ENCODE results near the gene POPDC3.
"Not testable (repeated sequence)": the region's sequence is repeated elsewhere in the genome, so short reads cannot be mapped to it uniquely, and the experiment has no call there.

Gene POPDC3

DNA sequence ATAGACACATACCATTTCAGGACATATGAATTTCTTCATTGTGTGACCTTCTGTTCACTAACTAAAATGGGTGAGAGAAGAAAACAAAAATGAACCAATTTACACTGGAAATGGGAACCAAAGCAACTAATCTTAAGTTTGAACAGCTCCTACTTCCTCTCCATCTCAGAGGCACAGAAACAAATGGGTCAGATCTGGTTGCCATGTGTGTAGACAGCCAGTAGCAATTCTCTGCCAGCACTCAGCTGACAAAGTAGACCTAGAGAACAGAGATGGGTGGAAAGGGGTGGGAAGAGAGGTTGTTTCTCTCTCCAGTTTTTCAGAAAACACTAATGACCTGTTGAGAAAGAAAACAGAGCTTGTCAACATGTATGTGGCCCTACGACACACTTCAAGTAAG is 14.3 kb upstream of the POPDC3 start:
- FAIRE-seq: no peak

DNA sequence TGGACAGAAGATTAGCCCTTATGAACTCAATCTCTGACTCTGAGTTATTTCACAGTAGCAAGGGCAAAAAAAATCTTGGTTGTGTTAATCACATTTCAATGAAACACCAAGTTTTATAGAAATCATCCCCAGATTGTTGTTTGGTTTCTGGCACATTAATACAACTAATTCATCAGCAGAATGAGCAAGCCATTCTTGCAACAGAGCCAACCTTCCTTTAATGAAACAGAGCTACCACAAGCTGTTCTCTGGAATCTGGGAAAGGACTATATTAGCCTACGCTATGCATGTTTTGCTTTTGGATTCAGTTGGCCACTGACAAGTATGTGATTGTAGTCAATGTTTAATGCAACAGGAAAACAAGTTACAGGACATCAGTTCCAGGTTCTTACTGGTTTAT is 13.8 kb upstream of the POPDC3 start:
- no peak for FAIRE-seq

DNA sequence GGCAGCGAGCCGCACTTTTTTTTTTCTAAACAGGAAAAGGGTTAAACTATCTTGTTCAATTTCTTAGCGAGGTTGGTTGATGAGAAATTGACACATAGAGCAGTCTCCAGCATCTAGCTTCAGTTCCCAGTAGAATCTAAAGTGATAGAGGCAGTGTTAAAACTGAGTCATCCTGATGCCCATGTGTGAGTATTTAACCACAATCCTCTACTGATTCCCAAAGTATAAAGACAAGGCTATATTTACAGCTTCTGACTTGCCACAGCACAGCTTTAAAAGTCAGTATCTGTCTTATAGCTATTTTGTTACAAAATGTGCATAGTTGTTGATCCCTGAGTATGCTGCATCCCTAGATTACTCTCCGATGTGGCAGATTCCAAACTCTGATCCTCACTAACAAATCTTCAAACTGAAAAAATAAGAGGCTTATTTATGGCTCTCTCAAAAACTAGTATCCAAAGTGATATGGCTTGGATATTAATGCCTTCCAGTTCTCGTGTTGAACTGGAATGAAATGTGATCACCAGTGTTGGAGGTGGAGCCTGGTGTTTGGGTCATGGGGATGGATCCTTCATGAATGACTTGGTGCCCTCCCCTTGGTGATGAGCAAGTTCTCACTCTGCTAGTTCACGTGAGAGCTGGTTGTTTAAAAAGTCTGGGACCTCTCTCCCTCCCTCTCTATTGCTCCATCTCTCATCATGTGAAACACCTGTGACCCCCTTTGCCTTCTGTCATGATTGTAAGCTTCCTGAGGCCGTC is 13.1 kb upstream of the POPDC3 start:
- no peak for FAIRE-seq

DNA sequence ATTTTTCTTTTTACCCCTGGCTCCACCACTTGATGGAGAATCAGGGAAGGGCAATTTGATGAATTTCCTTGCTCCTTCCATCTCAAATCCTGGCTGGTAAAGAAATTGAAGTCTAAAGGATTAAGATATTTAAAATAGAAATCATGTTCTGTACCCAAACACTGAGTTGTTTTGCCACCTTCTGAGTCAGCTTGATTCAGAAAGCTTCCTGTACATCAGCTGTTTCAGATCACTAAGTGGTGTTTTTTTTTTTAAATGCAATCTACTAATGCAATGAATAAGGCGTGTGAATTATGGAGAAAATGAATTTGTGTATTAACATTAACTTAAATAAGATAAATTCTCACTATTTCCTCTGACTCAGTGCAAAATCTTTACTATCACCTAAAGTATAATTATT is 11.5 kb upstream of the POPDC3 start:
- no peak for FAIRE-seq

DNA sequence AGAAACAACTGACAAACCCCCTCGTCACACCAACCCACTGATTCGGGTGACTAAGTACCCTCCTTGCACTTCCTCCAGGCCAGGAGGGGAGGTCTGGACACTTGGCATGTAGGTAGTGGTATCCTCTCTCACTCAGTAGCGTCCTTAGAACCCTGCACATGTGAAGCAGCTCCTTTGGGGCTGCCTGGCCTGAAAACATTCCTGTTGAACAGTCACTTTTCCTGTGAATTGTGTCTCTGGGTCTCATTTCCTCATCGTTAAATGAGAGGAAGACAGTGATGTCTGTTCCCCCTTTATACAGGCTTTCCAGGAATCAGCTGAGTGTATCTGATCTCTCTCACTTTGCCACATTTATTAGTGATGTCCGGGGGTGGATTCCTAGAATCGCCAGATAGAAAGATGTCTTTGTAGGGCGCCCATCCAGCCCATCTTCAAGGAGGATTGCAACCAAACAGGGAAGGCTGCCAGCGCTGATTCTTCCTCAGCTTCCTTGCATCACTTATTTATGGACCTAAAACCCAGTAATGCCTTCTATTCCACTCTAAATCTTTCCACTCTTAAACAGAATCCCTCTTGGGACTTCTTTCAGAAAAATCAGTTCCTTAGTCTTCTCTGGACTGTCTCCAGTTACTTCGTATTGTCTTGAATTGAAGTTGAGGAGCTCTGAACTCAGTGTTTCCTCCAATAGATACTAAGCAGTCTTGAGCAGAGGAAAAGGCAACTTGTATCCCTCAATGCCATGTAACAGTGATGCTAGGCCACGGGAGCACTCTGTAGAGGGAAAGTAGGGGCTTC is 9.4 kb upstream of the POPDC3 start:
- FAIRE-seq: no peak

DNA sequence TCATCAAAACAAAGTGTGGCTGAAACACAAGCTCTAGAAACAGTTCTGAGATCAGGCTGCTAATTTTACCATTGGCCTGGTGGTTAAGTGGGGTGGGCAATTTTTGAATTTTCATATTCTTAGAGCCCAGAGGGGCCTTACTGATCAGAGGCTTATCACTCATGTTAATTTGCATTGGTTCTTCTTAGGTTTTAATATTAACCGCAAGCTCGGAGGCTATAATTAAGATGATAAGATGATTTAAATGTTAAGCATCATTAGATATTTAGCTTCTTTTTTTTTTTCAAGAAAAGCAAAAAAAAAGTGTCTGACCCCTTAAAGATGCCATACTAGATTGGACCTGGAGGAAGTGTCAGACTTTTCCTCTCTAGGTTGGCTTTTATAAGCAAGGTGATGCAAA is 8.4 kb upstream of the POPDC3 start:
- no peak for FAIRE-seq

DNA sequence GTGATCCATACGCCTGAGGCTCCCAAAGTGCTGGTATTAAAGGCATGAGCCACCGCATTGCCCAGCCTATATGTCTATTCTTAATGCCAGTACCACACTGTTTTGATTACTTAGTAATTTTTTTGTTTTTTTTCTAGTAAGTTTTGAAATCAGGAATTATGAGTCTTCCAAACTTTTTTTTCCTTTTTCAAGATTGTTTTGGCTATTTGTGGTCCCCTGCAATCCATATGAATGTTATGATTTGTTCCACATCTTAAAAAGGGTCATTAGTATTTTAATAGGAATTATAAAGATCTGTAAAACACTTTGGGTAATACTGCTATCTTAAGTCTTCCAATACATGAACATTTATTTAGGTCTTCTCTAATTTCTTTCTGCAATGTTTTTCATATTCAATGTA is 6.8 kb upstream of the POPDC3 start:
- no peak for FAIRE-seq

DNA sequence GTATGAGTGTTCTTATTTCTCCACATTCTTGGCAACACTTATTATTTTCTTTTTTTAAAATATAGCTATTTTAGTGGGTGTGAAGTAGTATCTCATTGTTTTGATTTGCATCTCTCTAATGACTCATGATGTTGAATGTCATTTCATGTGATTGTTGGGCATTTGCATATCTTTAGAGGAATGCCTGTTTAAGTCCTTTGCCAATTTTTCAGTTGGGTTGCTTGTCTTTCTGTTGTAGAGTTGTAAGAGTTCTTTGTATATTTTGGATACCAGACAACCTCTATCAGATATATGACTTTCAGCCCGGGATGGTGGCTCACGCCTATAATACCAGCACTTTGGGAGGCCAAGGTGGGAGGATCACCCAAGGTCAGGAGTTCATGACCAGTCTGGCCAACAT is 5.1 kb upstream of the POPDC3 start:
- FAIRE-seq: no peak

DNA sequence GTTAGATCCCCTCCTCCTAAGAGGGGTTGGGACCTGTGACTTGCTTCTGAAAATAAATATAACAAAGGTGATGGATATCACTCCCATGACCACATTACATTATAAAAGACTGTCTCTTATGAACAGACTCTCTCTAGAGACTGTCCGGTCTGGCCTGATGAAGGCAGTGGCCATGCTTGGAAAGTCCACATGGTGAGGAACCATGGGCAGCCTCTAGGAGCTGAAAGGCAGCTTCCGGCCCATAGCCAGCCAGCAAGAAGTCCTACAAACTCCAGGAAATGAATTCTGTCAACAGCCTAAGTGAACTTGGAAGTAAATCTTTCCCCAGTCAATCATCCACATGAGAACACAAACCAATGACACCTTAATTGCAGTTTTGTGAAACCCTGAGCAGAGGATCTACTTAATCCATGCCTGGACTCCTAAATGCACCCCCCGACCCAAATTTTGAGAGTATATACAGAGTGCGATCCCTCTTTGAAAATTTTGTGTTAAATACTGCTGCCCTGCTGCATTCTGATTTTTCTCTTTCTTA is 2.2 kb upstream of the POPDC3 start:
- no peak for FAIRE-seq

DNA sequence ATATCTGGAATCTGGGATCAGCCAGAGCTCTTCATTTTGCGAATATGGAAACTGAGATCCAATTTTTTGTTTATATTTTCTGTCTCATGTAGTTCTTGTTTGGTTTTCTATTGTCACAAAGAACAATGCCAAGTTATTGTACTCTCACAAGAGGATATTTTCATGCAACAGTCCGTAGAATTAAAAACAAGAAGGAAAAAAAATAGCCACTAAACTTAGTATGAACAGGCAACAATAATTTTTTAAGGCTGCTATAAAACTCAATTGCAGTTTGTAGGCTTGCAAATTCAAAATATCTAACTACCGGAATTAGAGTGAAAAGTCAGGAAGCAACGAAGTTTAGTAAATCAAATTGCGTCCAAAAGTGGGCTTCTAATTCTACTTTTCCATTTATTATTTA is 1.2 kb downstream of the POPDC3 start:
- FAIRE-seq: no peak

DNA sequence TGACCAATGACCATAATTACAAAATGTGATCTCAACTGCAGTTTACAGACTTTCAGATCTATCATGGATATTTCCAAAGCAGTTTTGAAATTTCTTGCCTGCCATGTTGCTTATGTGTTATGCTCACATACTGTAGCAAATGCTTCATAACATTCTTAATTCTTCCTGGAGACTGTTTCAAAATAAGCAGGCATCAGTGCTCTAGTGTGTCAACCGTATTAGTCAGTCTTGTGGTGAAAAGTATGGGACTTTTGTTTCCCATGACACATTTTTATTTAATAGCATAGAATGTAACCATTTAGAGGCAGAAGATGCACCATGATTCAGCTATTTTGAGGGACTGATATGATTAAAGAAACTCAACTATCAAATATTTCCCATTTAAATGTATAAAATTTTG is 1.7 kb downstream of the POPDC3 start:
- no peak for FAIRE-seq

DNA sequence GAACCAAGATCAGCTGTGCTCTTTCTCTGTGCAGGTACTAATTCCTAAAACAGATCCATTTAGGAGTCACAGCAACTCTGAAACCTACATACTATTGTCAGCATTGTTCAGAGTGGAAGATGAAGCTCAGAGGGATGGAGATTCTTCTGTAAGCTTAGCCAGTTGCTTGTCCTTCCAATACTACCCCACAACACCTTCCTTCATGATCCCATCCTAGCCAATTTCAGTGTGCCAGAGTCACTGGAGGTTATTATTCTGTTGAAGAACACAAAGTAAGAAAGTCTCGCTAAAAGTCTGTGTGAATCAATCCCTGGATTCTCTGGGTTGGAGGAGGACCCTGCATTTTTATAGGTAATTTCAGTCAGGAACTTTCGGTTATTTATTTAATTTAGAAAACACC is 2.3 kb downstream of the POPDC3 start:
- FAIRE-seq: no peak

DNA sequence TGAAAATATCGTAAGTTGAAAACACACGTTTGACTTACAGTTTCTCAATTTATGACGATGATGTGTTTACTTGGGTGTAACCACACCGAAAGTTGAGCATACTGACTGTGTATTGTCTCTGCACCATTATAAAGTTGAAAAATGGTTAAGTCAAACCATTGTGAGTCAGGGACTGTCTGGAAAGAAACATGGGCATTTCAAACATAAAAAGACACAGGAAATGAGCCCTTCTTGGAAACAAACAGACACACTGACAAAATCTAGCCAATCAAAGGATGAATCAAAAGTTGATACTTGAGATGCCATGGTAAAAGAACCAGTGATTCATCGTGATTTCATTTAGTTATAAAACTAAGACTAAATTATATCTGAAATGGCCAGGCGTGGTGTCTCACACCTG is 5.3 kb downstream of the POPDC3 start:
- no peak for FAIRE-seq

DNA sequence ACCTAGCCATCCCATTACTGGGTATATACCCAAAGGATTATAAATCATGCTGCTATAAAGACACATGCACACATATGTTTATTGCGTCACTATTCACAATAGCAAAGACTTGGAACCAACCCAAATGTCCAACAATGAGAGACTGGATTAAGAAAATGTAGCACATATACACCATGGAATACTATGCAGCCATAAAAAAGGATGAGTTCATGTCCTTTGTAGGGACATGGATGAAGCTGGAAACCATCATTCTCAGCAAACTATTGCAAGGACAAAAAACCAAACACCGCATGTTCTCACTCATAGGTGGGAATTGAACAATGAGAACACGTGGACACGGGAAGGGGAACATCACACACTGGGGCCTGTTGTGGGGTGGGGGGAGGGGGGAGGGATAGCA is 7.3 kb downstream of the POPDC3 start:
- not testable (repeated sequence) for FAIRE-seq

DNA sequence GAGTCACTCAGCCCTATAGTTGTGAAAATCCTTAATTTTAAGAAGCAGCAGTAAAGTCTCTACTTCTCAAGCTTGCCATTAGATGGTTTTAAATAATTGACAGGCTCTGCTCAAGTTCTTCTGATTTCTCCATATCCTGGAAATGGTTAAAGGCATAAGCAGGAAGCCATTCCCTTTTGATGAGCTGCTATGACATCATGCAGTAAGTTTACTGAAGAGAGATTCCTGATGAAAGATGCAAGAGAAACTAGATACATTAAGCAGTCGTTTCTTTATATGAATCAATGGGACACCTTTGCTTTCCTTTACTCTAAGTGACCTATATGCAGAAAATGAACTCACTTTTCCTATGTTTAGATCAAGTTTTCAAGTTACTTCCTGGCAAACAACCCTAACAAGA is 9.8 kb downstream of the POPDC3 start:
- FAIRE-seq: no peak

DNA sequence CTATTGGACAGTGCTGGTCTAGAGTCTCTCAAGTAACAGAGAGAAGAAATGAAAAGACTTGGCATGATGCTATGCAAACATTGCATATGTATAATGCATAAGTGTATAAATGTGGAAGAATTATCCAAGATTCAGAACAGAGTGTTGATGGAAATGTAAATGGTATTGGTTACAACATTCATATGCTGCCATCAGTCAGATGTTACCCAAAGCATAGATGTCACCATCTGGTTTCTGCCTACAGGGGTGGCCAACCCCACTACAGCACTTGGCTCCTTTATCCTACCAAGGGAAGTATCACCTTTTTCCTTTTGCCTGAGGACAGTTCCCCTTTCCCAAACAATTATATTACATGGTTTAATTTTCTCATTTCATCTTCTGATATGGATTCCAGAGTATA is 11.9 kb downstream of the POPDC3 start:
- FAIRE-seq: no peak

DNA sequence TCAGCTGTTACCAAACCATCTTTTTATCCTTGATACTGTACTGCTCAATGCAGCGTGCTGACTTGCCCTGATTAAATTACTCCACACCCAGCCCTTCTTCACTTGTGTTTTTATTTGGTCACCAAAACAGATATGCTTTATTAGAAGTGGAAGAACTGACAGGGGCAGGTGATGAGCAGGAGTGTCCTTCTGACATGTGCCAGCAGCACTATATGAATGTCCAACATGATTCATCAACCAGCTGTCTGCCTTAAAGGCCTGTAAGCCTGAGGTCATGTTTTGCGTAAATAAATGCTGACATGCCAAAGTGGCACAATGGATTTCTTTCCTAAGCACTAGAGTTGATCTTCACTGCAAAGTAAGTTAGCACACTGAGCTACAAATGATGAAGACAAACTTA is 15.4 kb downstream of the POPDC3 start:
- no peak for FAIRE-seq

DNA sequence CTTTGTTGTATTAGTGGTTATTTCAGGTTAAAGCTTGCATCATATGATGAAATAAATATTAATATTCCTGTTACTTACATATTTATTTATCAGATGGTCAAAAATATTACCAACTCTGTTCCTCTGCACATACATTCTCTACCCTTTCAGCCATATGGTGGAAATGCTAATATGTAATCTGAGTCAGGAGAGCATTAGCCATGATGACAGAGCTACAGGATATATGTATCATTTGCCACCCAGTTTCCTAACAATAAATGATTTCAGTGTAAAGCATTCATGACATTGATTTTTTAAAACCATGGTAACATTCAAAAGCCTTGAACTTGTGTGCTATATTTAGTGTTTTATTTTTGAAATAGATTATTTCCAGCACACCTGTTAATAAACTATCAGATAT is 16.6 kb downstream of the POPDC3 start:
- no peak for FAIRE-seq

DNA sequence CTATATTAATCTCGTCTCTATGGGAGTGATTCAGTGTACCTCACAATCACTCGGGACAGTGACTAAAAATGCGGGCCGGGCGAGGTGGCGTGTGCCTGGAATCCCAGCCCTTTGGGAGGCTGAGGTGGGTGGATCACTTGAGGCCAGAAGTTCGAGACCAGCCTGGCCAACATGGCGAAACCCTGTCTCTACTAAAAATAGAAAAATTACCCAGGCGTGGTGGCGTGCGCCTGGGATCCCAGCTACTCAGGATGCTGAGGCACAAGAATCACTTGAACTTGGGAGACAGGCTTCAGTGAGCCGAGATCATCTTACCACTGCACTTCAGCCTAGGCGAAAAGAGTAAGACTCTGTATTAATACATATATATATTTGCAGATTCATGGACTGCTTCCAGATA is 17.4 kb downstream of the POPDC3 start:
- no peak for FAIRE-seq

DNA sequence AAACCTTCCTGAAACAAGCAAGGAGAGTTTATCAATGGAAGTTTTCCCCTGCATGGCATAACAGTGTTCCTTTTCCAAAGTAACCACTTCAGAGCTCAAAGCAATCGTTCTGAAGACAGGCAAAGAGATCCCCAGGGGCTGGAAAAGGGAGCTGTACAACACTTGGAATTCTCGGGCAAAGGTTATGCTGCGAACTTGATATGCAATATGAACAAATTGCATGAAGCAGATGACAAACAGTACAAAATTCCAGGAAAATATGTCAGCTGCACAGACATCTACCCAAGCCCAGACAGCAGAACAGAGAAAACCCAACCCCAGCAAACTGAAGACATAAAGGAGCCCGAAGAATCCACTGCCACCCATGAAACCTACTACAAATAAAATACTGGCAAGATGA is 18.4 kb downstream of the POPDC3 start:
- no peak for FAIRE-seq

DNA sequence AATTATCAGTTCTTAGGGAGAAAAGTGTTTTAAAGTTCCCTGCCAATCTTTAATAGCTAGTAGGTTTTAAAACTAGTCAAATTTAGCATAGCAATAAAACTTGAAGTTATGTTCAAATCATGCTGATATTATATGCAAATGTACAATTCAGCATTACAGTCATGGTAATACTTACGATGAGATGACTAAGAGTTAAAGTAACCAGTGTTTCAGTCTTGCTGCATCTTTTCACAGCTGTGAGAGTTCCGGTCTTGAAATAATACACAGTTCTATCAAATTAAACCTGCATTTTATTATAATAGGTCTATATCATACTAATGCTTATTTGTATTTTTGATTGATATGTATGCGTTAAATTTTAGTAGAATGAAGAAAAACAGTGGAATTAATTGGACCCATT is 26.1 kb downstream of the POPDC3 start:
- no peak for FAIRE-seq

DNA sequence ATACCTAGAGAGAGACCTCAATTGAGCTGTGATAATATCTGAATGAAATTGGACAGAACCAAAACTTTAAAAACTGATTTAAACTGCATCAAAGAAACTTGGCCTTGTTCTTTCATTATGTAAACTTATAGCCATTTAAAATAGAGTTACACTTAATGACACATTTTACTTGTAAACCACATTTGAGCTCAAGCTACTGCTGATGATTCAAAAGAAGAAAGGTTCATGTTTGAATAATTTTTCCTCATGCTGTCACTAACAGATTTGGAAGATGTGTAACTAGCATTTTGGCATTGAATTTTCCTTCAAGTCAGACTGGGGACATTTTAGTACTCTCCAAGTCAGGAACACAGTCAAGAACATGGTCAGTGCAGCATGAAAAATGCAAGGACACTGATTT is 26.9 kb downstream of the POPDC3 start:
- no peak for FAIRE-seq

DNA sequence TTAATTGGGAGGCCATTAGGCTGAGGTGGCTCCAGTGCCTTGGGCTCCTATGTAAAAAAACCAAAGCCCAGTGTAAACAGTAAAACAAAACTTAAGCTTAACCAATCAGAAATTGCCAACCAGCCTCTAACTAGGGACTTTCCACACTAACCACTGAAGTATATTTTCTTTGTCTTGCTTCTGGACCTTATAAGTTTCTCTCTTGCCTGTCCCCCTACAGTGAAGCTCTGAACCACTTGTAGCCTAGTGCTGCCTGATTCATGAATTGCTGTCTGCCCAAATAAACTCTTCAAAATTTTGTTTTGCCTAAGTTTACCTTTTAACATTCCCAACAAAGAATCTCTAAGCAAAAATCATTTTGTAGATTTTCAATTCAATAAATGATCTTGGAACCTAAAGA is 28.2 kb downstream of the POPDC3 start:
- no peak for FAIRE-seq

DNA sequence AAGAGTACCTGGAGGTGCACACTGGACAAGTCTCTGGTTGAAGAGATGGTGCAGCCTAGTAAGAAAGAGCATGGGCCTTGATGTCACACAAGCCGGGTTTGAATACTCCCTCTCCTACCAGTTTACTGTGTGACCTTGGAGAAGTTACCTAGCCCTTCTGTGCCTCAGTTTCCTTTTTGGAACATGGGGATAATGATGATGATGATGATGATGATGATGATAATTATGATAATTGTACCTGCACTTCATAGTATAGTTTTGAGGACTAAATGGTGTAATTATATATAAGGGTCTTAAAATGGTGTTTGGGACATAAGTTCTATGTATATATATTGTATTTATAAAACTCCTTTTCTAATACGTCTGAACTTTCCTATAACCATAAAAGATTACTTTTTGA is 41.7 kb downstream of the POPDC3 start:
- no peak for FAIRE-seq
